Suprapubic skin (tissue), 4 donors: Measurements from ENCODE around the gene ZNF805. TPM values are rescaled to one million over a fixed set of nuclear protein-coding genes. Genes with fewer than 3 reads are reported as not detected.

Experiments
- DNase-seq, 2 donors: peaks; one replicate each; pipeline ENCODE4 v3.0.0-alpha.2; 2019; ENCODE audit warnings: low spot score in 2 of 2
- H3K27ac ChIP-seq: fragments of 200-600 bp; sonication (generic); one replicate; pipeline ENCODE4 v1.5.1; 2019
- H3K27me3 ChIP-seq: fragments of 200-600 bp; sonication (generic); one replicate; pipeline ENCODE4 v1.5.1; 2019
- H3K36me3 ChIP-seq: fragments of 200-600 bp; sonication (generic); one replicate; pipeline ENCODE4 v1.5.1; 2019
- H3K4me1 ChIP-seq: fragments of 200-600 bp; sonication (generic); one replicate; pipeline ENCODE4 v1.5.1; 2019
- H3K4me3 ChIP-seq: fragments of 200-600 bp; sonication (generic); one replicate; pipeline ENCODE4 v1.5.1; 2019; ENCODE audit warnings: mild to moderate bottlenecking
- H3K9me3 ChIP-seq: fragments of 200-600 bp; sonication (generic); one replicate; pipeline ENCODE4 v1.5.1; 2019
- CTCF ChIP-seq, 2 donors: fragments of 200-600 bp in 1 of 2; fragments of 450-650 bp in 1 of 2; sonication (generic) in 1 of 2; IDR thresholded peaks; one replicate each; pipeline ENCODE4 v1.5.1; 2016 to 2019; ENCODE audit warnings: antibody characterized with exemption in 2 of 2, mild to moderate bottlenecking in 1 of 2, moderate library complexity in 1 of 2
- EP300 ChIP-seq: sonication (generic); formaldehyde crosslinking; IDR thresholded peaks from one replicate; pipeline ENCODE4 v1.6.1; 2017; ENCODE audit warnings: antibody characterized with exemption
- POLR2A ChIP-seq, 2 donors: fragments of 450-650 bp; IDR thresholded peaks; one replicate each; pipeline ENCODE4 v1.6.1; 2017; ENCODE audit warnings: antibody characterized with exemption in 2 of 2, mild to moderate bottlenecking in 2 of 2, moderate library complexity in 2 of 2
- POLR2AphosphoS5 ChIP-seq, 3 donors: sonication (generic); formaldehyde crosslinking; IDR thresholded peaks; one replicate each; pipeline ENCODE4 v1.6.1; 2017; ENCODE audit warnings: antibody characterized with exemption in 3 of 3
- WGBS: methylation state at CpG from one replicate; pipeline ENCODE4 v1.1.5; 2018; 5-methylcytosine and 5-hydroxymethylcytosine counted together
- total RNA-seq, 4 donors: library from RNA; depleted of rRNA; stranded (reverse); fragments of >200 nt; gene quantifications; one replicate each; pipeline ENCODE4 v1.1.0, GENCODE V29; 2016

The ZNF805 gene
- total RNA-seq, 4 donors from 2014 or later: 18.0 to 24.6 (median 18.9) TPM

- TF ChIP-seq POLR2A (IDR thresholded peaks at IDR 0.05): no peak
- no peak for TF ChIP-seq EP300
- Histone ChIP-seq H3K9me3 (no peaks in the 10 kb centered on the region), H3K4me1 (no peaks in the 10 kb centered on the region), H3K4me3 (no peak overlapping the region), H3K27ac (no peak overlapping the region), H3K36me3 (peaks cover 64% of the 10 kb centered on the region), H3K27me3 (no peaks in the 10 kb centered on the region)
- DNase-seq: no peak
- WGBS: 83% methylated on average over 5 of the region's 5 CpGs
Measured at GRCh38 chr19:57202160-57202559, 38.3 kb upstream of the ZNF805 start.

GRCh38 chr19:57210381-57210780, 30.1 kb upstream of the ZNF805 start:
- H3K27me3 ChIP-seq: no peaks in the 10 kb centered on the region
- 93% methylated on average over 4 of the region's 4 CpGs for WGBS
- TF ChIP-seq POLR2A (IDR thresholded peaks at IDR 0.05): no peak
- TF ChIP-seq EP300: no peak
- TF ChIP-seq POLR2AphosphoS5 (IDR thresholded peaks at IDR 0.05): no peak
- TF ChIP-seq CTCF (IDR thresholded peaks at IDR 0.05): no peak
- H3K4me1 ChIP-seq: no peaks in the 10 kb centered on the region
- H3K4me3 ChIP-seq: no peak overlapping the region
- H3K27ac ChIP-seq: no peak overlapping the region
- peaks cover 81% of the 10 kb centered on the region for H3K36me3 ChIP-seq
- H3K9me3 ChIP-seq: peaks cover 18% of the 10 kb centered on the region
- no peak for DNase-seq

- no peak for TF ChIP-seq POLR2A (IDR thresholded peaks at IDR 0.05)
- TF ChIP-seq POLR2AphosphoS5 (IDR thresholded peaks at IDR 0.05): no peak
- TF ChIP-seq CTCF (IDR thresholded peaks at IDR 0.05): no peak
- no peak for TF ChIP-seq EP300
- no peaks in the 10 kb centered on the region for H3K4me1 ChIP-seq
- peaks cover 18% of the 10 kb centered on the region for H3K9me3 ChIP-seq
- peaks cover 82% of the 10 kb centered on the region for H3K36me3 ChIP-seq
- no peak overlapping the region for H3K4me3 ChIP-seq
- WGBS: 98% methylated on average over 6 of the region's 7 CpGs
- DNase-seq: no peak
- H3K27ac ChIP-seq: no peak overlapping the region
- H3K27me3 ChIP-seq: no peaks in the 10 kb centered on the region
Measured at GRCh38 chr19:57212109-57212508, 28.3 kb upstream of the ZNF805 start.

- WGBS: 85% methylated on average over 3 of the region's 5 CpGs
- H3K27ac ChIP-seq: no peak overlapping the region
- DNase-seq: no peak
- H3K4me3 ChIP-seq: no peak overlapping the region
- H3K9me3 ChIP-seq: no peaks in the 10 kb centered on the region
- no peak for TF ChIP-seq POLR2AphosphoS5 (IDR thresholded peaks at IDR 0.05)
- no peak for TF ChIP-seq CTCF (IDR thresholded peaks at IDR 0.05)
- TF ChIP-seq POLR2A (IDR thresholded peaks at IDR 0.05): no peak
- TF ChIP-seq EP300: no peak
- no peaks in the 10 kb centered on the region for H3K36me3 ChIP-seq
- H3K27me3 ChIP-seq: no peaks in the 10 kb centered on the region
- no peaks in the 10 kb centered on the region for H3K4me1 ChIP-seq
Measured at GRCh38 chr19:57227502-57227901, 12.9 kb upstream of the ZNF805 start.

GRCh38 chr19:57231686-57232085, 8.7 kb upstream of the ZNF805 start:
- H3K27ac ChIP-seq: no peak overlapping the region
- H3K27me3 ChIP-seq: no peaks in the 10 kb centered on the region
- 79% methylated on average over 9 of the region's 9 CpGs for WGBS
- H3K9me3 ChIP-seq: no peaks in the 10 kb centered on the region
- DNase-seq: no peak
- H3K36me3 ChIP-seq: no peaks in the 10 kb centered on the region
- no peak overlapping the region for H3K4me3 ChIP-seq
- no peaks in the 10 kb centered on the region for H3K4me1 ChIP-seq
- no peak for TF ChIP-seq POLR2AphosphoS5 (IDR thresholded peaks at IDR 0.05)
- TF ChIP-seq POLR2A (IDR thresholded peaks at IDR 0.05): no peak
- no peak for TF ChIP-seq EP300
- no peak for TF ChIP-seq CTCF (IDR thresholded peaks at IDR 0.05)

GRCh38 chr19:57233207-57233606, 7.2 kb upstream of the ZNF805 start:
- H3K4me1 ChIP-seq: no peaks in the 10 kb centered on the region
- no peak for DNase-seq
- TF ChIP-seq EP300: no peak
- no peak for TF ChIP-seq CTCF (IDR thresholded peaks at IDR 0.05)
- no peak for TF ChIP-seq POLR2A (IDR thresholded peaks at IDR 0.05)
- TF ChIP-seq POLR2AphosphoS5 (IDR thresholded peaks at IDR 0.05): no peak
- H3K27me3 ChIP-seq: no peaks in the 10 kb centered on the region
- WGBS: 93% methylated on average over 1 of the region's 1 CpG
- no peak overlapping the region for H3K4me3 ChIP-seq
- H3K27ac ChIP-seq: no peak overlapping the region
- no peaks in the 10 kb centered on the region for H3K9me3 ChIP-seq
- H3K36me3 ChIP-seq: no peaks in the 10 kb centered on the region
